ENCODE data around the gene ENO3. TPM values are rescaled to one million over a fixed set of nuclear protein-coding genes. Genes with fewer than 3 reads are reported as not detected.
"Not testable (repeated sequence)": the region's sequence is repeated elsewhere in the genome, so short reads cannot be mapped to it uniquely, and the experiment has no call there.

Gene ENO3
- total RNA-seq (100 to 1,000 TPM; 198 to 695 (median 246) TPM), polyA plus RNA-seq (455 TPM)
- long read RNA-seq, donor 1, transcript ENO3-201 (12 exons, 1,521 nt) = major isoform, 110 of 605 reads
- long read RNA-seq, donor 1, transcript ENO3-206 (10 exons, 1,322 nt) = minor isoform, 5 of 605 reads
- long read RNA-seq, donor 1, partial matches to known transcripts = 23 of 605 reads
- long read RNA-seq, donor 1, other reads (novel, unspliced or antisense) = 460 of 605 reads
- long read RNA-seq, donor 2, transcript ENO3-201 (12 exons, 1,521 nt) = major isoform, 27 of 162 reads
- long read RNA-seq, donor 2, partial matches to known transcripts = 7 of 162 reads
- long read RNA-seq, donor 2, other reads (novel, unspliced or antisense) = 124 of 162 reads
- long read RNA-seq, donor 3, transcript ENO3-206 (10 exons, 1,322 nt) = minor isoform, 6 of 1,616 reads
- long read RNA-seq, donor 3, transcript ENO3-201 (12 exons, 1,521 nt) = major isoform, 253 of 1,616 reads
- long read RNA-seq, donor 3, transcript ENO3-202 (11 exons, 1,448 nt) = minor isoform, 13 of 1,616 reads
- long read RNA-seq, donor 3, partial matches to known transcripts = 42 of 1,616 reads
- long read RNA-seq, donor 3, other reads (novel, unspliced or antisense) = 1,300 of 1,616 reads
- long read RNA-seq, donor 4, transcript ENO3-202 (11 exons, 1,448 nt) = minor isoform, 12 of 690 reads
- long read RNA-seq, donor 4, transcript ENO3-206 (10 exons, 1,322 nt) = minor isoform, 5 of 690 reads
- long read RNA-seq, donor 4, transcript ENO3-201 (12 exons, 1,521 nt) = major isoform, 76 of 690 reads
- long read RNA-seq, donor 4, partial matches to known transcripts = 19 of 690 reads
- long read RNA-seq, donor 4, other reads (novel, unspliced or antisense) = 575 of 690 reads

DNA sequence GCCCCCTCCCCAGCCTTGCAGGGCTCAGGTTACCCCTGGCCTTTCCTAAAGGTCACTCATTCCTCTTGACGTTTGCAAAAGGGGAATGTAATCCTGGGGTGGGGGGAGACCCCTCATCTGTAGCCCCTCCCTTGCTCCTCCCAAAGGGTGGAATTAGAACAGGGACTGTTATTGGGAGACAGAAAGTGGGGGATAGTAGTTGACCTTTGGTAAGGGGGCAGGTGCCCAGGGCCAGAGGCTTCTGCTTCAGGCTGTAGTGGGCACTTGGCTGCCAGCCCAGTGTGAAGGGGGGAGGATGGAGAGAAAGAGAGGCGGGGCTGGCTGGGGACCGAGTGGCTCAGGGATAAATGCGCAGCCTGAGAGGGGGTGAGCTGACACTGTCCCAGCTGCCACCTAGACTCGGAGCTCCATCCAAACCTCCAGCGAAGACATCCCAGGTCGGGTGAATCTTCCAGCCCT is at the start of gene ENO3:
TSS of gene ENO3 (plus strand) at position 374 of the 459 bp plus-strand sequence. CDS start 711 bp downstream, outside the sequence.
- no peaks in the 10 kb centered on the region for H3K9me3 ChIP-seq (ENCODE audit: control insufficient read depth, low read length)
- WGBS = 31% methylated on average over 7 of the region's 7 CpGs
- ATAC-seq = no peak
- no peaks in the 10 kb centered on the region for H3K27me3 ChIP-seq (ENCODE audit: control insufficient read depth, insufficient read depth)
- H3K4me3 ChIP-seq (ENCODE audit: low read length) = peak within 1 kb of the TSS; percentile 87
- peaks cover under 1% of the 10 kb centered on the region for H3K4me1 ChIP-seq (ENCODE audit: control insufficient read depth, insufficient read depth, low read length)
- peak within 1 kb of the TSS; percentile 94 for H3K27ac ChIP-seq (ENCODE audit: low read length)
- intact Hi-C loops (cut with DNase I) = no loop called here
- peak in 2 of 3 donors; percentile 72 to 84 for DNase-seq

DNA sequence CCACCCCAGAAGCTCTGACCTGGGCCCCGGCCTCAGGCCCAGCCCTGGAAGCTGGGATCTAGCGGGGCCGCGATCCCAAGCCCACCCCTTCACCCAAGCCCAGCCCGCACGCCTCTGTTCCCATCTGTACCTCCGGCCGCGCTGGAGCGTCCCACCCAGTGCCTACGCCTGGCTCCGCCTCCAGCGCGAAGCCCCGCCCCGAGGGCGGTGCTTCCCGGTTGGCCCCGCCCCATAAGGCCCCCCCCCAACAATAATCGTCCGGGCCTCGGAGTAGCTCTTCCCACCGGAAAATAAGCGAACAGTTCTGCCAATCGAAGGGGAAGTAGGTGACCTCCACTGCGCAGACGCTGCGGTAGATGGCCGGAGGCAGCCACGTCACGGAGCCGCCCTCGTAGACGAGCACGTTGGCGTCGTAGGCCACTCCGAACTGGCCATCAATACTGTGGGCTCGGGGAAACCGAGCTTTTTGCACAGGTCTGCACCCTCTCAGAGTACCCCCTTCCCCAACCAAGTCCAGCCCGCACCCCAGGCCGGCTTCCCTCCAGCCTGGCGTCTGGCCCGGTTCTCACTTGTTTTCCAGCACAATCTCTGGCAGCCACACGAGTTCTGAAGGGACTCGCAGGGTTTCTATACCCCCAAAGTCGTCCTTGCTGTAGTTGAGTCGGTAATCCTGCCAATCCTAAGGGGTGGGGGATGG is 49.1 kb upstream of the ENO3 start:
- peak overlapping the region; percentile 78 for H3K27ac ChIP-seq (ENCODE audit: low read length)
- peak; percentile 65 to 89 (median 85) for DNase-seq
- intact Hi-C loops (cut with DNase I) = no loop called here
- no peaks in the 10 kb centered on the region for H3K27me3 ChIP-seq (ENCODE audit: control insufficient read depth, insufficient read depth)
- peak; percentile 34 to 49 for ATAC-seq
- H3K4me1 ChIP-seq (ENCODE audit: control insufficient read depth, insufficient read depth, low read length) = no peaks in the 10 kb centered on the region
- WGBS = 52% methylated on average over 48 of the region's 48 CpGs
- H3K9me3 ChIP-seq (ENCODE audit: control insufficient read depth, low read length) = no peaks in the 10 kb centered on the region
- peak overlapping the region; percentile 1 for H3K4me3 ChIP-seq (ENCODE audit: low read length)

DNA sequence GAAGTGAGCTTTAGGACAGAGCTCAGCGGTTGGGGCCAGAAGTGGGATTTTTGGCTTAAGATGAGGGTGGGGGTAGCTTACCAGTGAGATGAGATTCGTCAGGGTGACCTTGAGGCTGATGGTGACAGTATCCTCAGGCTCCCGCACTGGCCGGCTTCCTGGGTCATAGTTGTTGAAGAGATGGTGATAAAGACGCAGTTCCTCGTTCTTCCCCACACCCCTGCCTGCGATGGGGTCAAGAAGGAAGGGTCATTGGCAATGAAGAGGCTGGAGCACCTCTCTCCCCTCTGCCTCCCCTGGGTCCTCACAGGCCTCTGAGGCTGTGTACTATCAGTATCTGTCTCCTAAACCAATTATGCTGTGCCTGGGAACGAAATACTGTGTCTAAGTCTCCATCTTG is 48.4 kb upstream of the ENO3 start:
- H3K4me1 ChIP-seq (ENCODE audit: control insufficient read depth, insufficient read depth, low read length) = no peaks in the 10 kb centered on the region
- ATAC-seq (no peak), DNase-seq (peak in 1 of 3 donors; percentile 50)
- no peaks in the 10 kb centered on the region for H3K9me3 ChIP-seq (ENCODE audit: control insufficient read depth, low read length)
- 39% methylated on average over 8 of the region's 8 CpGs for WGBS
- intact Hi-C loops (cut with DNase I) = no loop called here
- peak overlapping the region; percentile 78 for H3K27ac ChIP-seq (ENCODE audit: low read length)
- no peaks in the 10 kb centered on the region for H3K27me3 ChIP-seq (ENCODE audit: control insufficient read depth, insufficient read depth)
- H3K4me3 ChIP-seq (ENCODE audit: low read length) = peak overlapping the region; percentile 1

DNA sequence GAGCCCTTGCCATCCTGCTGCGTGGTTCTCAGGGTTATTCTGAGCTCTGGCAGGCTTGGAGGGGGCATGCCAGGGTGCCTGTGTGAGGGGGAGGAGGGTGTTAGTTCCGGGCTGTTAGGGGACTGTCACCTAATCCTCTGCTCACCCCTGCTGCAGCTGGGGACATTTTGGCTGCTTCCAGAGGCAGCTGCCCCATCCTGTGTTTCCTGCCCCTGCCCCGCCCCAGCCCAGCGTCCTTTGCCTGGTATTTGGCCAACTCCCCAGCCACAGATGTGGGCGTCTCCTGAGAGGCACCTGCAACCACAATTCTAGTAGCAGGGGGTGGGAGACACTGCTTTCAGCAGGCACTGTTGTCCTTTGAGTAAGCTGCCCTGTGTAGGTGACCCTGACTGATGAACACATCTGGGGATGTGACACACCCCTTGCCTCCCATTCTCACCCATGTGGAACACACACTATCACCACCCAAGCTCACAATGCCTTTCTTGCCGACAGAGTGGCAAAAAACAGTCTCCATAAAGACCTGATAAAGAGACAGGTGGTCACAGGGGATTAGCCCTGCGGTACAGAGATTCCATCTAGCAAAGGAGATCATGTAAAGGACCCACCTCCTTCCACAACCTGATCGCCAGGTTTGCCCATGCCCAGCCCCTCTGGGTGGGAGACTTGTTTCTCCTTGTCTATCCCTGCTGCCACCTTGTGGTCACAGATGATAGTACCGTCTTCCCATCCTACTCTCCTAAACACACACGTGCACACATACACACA is 47.7 kb upstream of the ENO3 start, which contains the start of gene CHRNE:
TSS of gene CHRNE (minus strand) at position 48 of the 768 bp plus-strand sequence. CDS start at position 13, 35 bp downstream.
- peak within 1 kb of the TSS; percentile 1 for H3K4me3 ChIP-seq (ENCODE audit: low read length)

DNA sequence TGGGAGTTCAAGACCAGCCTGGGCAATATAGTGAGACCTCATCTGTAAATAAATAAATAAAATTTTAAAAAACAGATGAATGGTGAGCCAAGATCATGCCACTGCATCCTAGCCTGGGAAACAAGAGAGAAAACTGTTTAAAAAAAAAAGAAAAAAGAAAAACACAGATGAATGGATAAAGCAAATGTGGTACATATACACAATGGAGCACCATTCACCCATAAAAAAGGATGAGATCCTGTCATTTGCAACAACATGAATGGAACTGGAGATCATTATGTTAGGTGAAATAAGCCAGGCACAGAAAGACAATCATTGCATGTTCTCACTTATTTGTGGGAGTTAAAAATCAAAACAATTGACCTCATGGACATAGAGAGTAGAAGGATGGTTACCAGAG is 44.3 kb upstream of the ENO3 start:
- not testable (repeated sequence) for H3K27ac ChIP-seq (ENCODE audit: low read length); H3K27me3 ChIP-seq (ENCODE audit: control insufficient read depth, insufficient read depth); H3K4me1 ChIP-seq (ENCODE audit: control insufficient read depth, insufficient read depth, low read length); DNase-seq; H3K9me3 ChIP-seq (ENCODE audit: control insufficient read depth, low read length); ATAC-seq; H3K4me3 ChIP-seq (ENCODE audit: low read length)
- intact Hi-C loops (cut with DNase I) = loop anchor here in 2 of 4 donors (5.0 kb wide), 3 partner anchors 36 to 156 kb away; partner anchors contain the start of genes CAMTA2 (in 1 of the 2), RNF167 (in 1 of the 2) and SLC25A11 (in 1 of the 2)

More for the DNA sequence above, 47.7 kb upstream of the ENO3 start, which contains the start of gene CHRNE:
- ATAC-seq (peak; percentile 26 to 40), DNase-seq (peak; percentile 70 to 86 (median 82))
- WGBS = 15% methylated on average over 10 of the region's 10 CpGs
- intact Hi-C loops (cut with DNase I) = no loop called here
- Histone ChIP-seq H3K27ac (ENCODE audit: low read length) (peak within 1 kb of the TSS; percentile 78), H3K9me3 (ENCODE audit: control insufficient read depth, low read length) (no peaks in the 10 kb centered on the region), H3K27me3 (ENCODE audit: control insufficient read depth, insufficient read depth) (no peaks in the 10 kb centered on the region), H3K4me1 (ENCODE audit: control insufficient read depth, insufficient read depth, low read length) (no peaks in the 10 kb centered on the region)

DNA sequence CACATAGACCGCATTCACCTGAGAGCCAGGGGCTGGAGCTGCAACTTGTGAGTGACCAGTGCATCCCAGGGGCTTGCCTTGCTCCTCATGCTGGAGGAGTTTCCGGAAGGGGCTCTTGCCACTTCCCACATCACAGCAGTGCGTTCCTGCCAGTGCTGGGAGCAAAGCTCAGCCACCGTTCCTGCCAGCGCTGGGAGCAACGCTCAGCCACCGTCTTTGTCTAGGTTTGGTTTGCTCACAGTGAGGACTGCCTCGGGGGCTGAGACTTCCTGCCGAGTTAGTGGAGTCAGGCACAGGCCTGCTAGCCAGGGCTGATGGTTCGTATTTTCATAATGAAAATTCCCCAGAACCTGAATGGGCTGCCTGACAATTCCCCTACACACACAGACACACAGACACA is 42.6 kb upstream of the ENO3 start:
- DNase-seq (peak in 2 of 3 donors; percentile 62 to 65), ATAC-seq (peak; percentile 43 to 45)
- intact Hi-C loops (cut with DNase I) = loop anchor here in 2 of 4 donors (2.0 to 5.0 kb wide), 4 partner anchors 34 to 154 kb away; partner anchors contain the start of genes CAMTA2 (in 1 of the 2), RNF167 (in 1 of the 2) and SLC25A11 (in 1 of the 2)
- Histone ChIP-seq H3K27ac (ENCODE audit: low read length) (peak overlapping the region; percentile 57), H3K4me1 (ENCODE audit: control insufficient read depth, insufficient read depth, low read length) (no peaks in the 10 kb centered on the region), H3K4me3 (ENCODE audit: low read length) (no peak overlapping the region), H3K27me3 (ENCODE audit: control insufficient read depth, insufficient read depth) (no peaks in the 10 kb centered on the region), H3K9me3 (ENCODE audit: control insufficient read depth, low read length) (no peaks in the 10 kb centered on the region)
- WGBS = 44% methylated on average over 10 of the region's 10 CpGs

DNA sequence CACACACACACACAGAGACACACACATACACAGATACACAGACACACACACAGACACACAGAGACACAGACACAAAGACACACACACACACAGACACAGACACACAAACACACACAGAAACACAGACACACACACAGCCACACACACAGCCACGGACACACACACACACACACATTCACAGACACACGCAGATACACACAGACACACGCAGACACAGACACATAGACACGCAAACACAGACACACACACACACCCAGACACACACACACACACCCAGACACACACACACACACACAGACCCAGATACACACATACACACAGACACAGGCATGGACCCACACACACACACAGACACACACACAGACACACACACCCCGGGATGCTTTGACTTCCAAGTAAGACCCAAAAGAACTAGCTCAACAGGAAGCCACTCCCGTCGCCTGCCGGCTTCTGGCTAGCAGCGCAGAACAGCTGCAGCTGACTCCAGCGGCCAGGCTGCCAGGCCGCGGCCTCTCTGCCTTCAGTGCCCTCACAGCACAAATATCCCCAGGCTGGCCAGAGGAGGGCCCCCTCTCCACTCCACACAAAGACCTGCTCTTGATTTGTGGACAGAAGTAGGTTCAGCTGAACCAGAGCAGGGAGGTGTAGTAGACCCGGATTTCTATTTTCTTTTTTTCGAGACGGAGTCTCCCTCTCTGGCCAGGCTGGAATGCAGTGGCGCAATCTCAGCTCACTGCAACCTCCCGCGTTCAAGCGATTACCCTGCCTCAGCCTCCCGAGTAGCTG is 42.0 kb upstream of the ENO3 start:
- H3K9me3 ChIP-seq (ENCODE audit: control insufficient read depth, low read length) = no peaks in the 10 kb centered on the region
- no peaks in the 10 kb centered on the region for H3K4me1 ChIP-seq (ENCODE audit: control insufficient read depth, insufficient read depth, low read length)
- intact Hi-C loops (cut with DNase I) = loop anchor here in 2 of 4 donors (2.0 to 5.0 kb wide), 4 partner anchors 33 to 153 kb away; partner anchors contain the start of genes CAMTA2 (in 1 of the 2), RNF167 (in 1 of the 2) and SLC25A11 (in 1 of the 2)
- peak; percentile 97 for ATAC-seq
- H3K27me3 ChIP-seq (ENCODE audit: control insufficient read depth, insufficient read depth) = no peaks in the 10 kb centered on the region
- no peak overlapping the region for H3K4me3 ChIP-seq (ENCODE audit: low read length)
- peak overlapping the region; percentile 57 for H3K27ac ChIP-seq (ENCODE audit: low read length)
- 19% methylated on average over 20 of the region's 20 CpGs for WGBS
- peak; percentile 92 to 97 (median 96) for DNase-seq

DNA sequence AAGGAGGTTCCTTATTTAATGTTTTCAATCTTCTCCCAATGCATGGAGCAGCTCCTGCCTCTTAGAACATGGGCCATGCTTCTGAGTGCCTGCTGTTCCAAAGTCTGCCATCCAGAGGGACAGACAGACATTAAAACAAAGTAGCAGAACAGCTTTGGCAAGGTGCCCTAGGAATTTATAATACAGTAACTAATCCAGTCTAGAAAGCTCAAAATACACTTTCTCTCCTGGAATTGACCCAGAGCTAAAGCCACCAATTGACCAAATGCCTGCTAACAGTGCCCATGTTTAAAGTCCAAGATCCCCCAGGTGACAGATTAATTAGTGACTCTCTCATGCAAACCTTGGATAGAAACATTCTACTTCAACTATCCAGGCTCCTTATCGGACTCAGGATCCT is 36.9 kb upstream of the ENO3 start:
- intact Hi-C loops (cut with DNase I) = loop anchor here in 1 of 4 donors (5.0 kb wide), 1 partner anchor 73 kb away; the partner anchor contains the start of gene CAMTA2
- WGBS = 88% methylated on average over 1 of the region's 1 CpG
- Histone ChIP-seq H3K27me3 (ENCODE audit: control insufficient read depth, insufficient read depth) (no peaks in the 10 kb centered on the region), H3K4me3 (ENCODE audit: low read length) (no peak overlapping the region), H3K4me1 (ENCODE audit: control insufficient read depth, insufficient read depth, low read length) (no peaks in the 10 kb centered on the region), H3K27ac (ENCODE audit: low read length) (no peak overlapping the region), H3K9me3 (ENCODE audit: control insufficient read depth, low read length) (no peaks in the 10 kb centered on the region)
- ATAC-seq (no peak), DNase-seq (no peak)

DNA sequence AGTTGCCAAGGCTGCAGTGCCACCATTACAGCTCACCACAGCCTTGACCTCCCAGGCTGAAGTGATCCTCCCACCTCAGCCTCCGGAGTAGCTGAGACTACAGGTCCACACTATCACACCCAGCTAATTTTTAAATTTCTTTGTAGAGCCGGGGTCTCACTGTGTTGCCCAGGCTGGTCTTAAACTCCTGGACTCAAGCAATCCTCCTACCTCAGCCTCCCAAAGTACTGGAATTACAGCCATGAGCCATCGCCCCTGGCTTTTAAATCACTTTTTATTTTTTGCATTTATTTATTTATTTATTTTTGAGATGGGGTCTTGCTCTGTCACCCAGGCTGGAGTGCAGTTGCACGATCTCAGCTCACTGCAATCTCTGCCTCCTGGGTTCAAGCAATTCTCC is 36.4 kb upstream of the ENO3 start:
- not testable (repeated sequence) for H3K27ac ChIP-seq (ENCODE audit: low read length); H3K4me3 ChIP-seq (ENCODE audit: low read length); ATAC-seq; DNase-seq; H3K27me3 ChIP-seq (ENCODE audit: control insufficient read depth, insufficient read depth); H3K4me1 ChIP-seq (ENCODE audit: control insufficient read depth, insufficient read depth, low read length); H3K9me3 ChIP-seq (ENCODE audit: control insufficient read depth, low read length)
- intact Hi-C loops (cut with DNase I) = loop anchor here in 1 of 4 donors (5.0 kb wide), 1 partner anchor 73 kb away; the partner anchor contains the start of gene CAMTA2
- 91% methylated on average over 4 of the region's 4 CpGs for WGBS

All from right cardiac atrium (tissue), 5 donors.